Activated B cell treated with CpG ODN at 0.5 μM for 24 hours (primary cell): ENCODE data around the gene TCF7L2. TPM values are rescaled to one million over a fixed set of nuclear protein-coding genes. Genes with fewer than 3 reads are reported as not detected.

Source experiments
- ATAC-seq: fragments of 200-7000 bp; cut with Tn5 transposase; one replicate; pipeline ENCODE4 v1.10.0; 2021; ENCODE audit warnings: low read depth, mild to moderate bottlenecking, moderate library complexity
- CTCF ChIA-PET: fragments of 350-600 bp; sonication (Branson Sonifier 250); formaldehyde crosslinking; loops from one replicate; lab custom pipeline; 2021; ENCODE audit warnings: antibody characterized with exemption; lab: Charles Lee
- POLR2A ChIA-PET: fragments of 350-600 bp; sonication (Branson Sonifier 250); formaldehyde crosslinking; loops from one replicate; lab custom pipeline; 2021; ENCODE audit warnings: antibody characterized with exemption; lab: Charles Lee
- DNase-seq: peaks from one replicate; pipeline ENCODE4 v3.0.0; 2022
- H3K27ac Mint-ChIP-seq: one replicate; pipeline ENCODE4 v1.8.0; 2020; ENCODE audit warnings: mixed read lengths
- H3K27me3 Mint-ChIP-seq: one replicate; pipeline ENCODE4 v1.8.0; 2021; ENCODE audit warnings: mixed read lengths
- H3K36me3 Mint-ChIP-seq: one replicate; pipeline ENCODE4 v1.8.0; 2021; ENCODE audit warnings: low read depth, mixed read lengths
- H3K4me1 Mint-ChIP-seq: one replicate; pipeline ENCODE4 v1.8.0; 2021; ENCODE audit warnings: mixed read lengths
- H3K4me3 Mint-ChIP-seq: one replicate; pipeline ENCODE4 v1.8.0; 2020; ENCODE audit warnings: mild to moderate bottlenecking, mixed read lengths
- H3K9me3 Mint-ChIP-seq: one replicate; pipeline ENCODE4 v1.8.0; 2020; ENCODE audit warnings: mixed read lengths
- CTCF ChIP-seq: fragments of 200-600 bp; IDR thresholded peaks from one replicate; pipeline ENCODE4 v1.8.0; 2022; ENCODE audit warnings: antibody characterized with exemption, mild to moderate bottlenecking
- intact Hi-C: fragments of 100-400 bp; cut with micrococcal nuclease; formaldehyde crosslinking; loops from one replicate; pipeline ENCODE4 v1.15.1; 2024
- total RNA-seq: library from RNA; stranded (reverse); gene quantifications from 2 replicates; pipeline ENCODE4 v1.2.3, GENCODE V29; 2022

The TCF7L2 gene
- total RNA-seq, 1 donor from 2014 or later: 2.2 TPM

GRCh38 chr10:113000876-113001598, 51.0 kb downstream of the TCF7L2 start:
- intact Hi-C loops: no loop called here
- TF ChIP-seq CTCF: no peak
- ATAC-seq (no peak), DNase-seq (no peak)
- Mint-ChIP-seq H3K4me3 (no peak overlapping the region), H3K27me3 (peaks cover 19% of the 10 kb centered on the region), H3K9me3 (no peaks in the 10 kb centered on the region), H3K27ac (no peak overlapping the region), H3K36me3 (no peaks in the 10 kb centered on the region), H3K4me1 (peaks cover 4% of the 10 kb centered on the region)
- POLR2A ChIA-PET: no interaction called here
- CTCF ChIA-PET: no interaction called here

DNA sequence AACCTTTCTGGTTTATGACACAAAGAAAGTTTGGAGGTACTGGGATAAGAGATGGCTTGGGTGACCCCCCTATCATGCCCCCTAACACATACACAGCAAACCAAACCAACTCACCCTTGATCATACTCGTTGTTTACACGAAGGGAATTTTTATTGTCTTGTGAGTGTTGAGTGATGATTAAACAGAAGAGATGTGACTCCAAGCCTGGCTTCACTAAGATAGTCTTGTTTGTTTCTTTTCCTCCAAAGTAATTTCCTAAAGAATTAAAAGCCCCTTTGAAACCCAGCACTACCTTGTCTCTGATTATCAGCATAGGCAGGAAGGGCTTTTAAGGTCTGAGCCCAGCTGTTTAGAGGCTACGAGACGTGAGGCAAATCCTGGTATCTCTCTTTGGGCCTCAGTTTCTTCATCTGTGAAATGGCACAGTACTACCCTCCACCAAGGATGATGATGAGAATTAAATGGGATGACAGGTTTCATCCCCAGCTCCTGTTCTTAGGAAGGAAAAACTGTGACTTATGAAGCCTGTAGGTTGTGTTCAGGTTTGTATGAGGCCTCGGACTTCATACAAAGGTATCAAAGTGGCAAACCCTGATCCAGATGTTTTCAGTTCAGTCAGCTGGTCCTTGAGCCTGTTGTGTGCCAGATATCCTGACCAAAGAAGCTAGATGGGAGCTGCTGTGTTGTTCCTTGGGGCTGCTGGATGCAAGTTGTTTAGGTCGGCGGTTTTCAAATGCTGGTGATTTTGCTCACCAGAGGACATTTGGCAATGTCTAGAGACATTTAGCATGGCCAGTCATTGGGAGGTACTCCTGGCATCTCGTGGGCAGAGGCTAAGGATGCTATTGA, 51.8 kb downstream of the TCF7L2 start:
- H3K4me3 Mint-ChIP-seq: no peak overlapping the region
- no peaks in the 10 kb centered on the region for H3K36me3 Mint-ChIP-seq
- intact Hi-C loops: no loop called here
- no peaks in the 10 kb centered on the region for H3K4me1 Mint-ChIP-seq
- ChIA-PET CTCF (no interaction called here), POLR2A (no interaction called here)
- no peaks in the 10 kb centered on the region for H3K9me3 Mint-ChIP-seq
- H3K27me3 Mint-ChIP-seq: peaks cover 14% of the 10 kb centered on the region
- H3K27ac Mint-ChIP-seq: no peak overlapping the region
- TF ChIP-seq CTCF: no peak
- ATAC-seq (no peak), DNase-seq (no peak)

DNA sequence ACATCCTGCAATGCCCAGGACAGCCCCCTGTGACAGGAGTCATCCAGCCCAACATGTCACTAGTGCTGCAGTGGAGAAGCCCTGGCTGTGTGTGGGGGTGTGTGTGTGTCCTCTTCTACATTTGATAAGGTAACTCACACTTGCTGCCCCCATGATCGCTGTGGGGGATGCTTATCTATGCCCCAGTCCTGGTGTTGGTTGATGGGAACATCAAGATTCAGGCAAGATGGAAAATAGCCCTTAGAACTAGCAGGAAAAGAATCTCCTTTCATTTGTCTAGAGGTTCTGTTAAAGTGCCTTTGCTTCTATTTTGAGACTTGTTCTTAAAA, 52.4 kb downstream of the TCF7L2 start:
- intact Hi-C loops: no loop called here
- CTCF ChIA-PET: no interaction called here
- DNase-seq: no peak
- TF ChIP-seq CTCF: no peak
- Mint-ChIP-seq H3K36me3 (no peaks in the 10 kb centered on the region), H3K4me3 (no peak overlapping the region), H3K9me3 (no peaks in the 10 kb centered on the region), H3K27me3 (peaks cover 15% of the 10 kb centered on the region), H3K4me1 (no peaks in the 10 kb centered on the region), H3K27ac (no peak overlapping the region)
- no peak for ATAC-seq
- POLR2A ChIA-PET: no interaction called here

DNA sequence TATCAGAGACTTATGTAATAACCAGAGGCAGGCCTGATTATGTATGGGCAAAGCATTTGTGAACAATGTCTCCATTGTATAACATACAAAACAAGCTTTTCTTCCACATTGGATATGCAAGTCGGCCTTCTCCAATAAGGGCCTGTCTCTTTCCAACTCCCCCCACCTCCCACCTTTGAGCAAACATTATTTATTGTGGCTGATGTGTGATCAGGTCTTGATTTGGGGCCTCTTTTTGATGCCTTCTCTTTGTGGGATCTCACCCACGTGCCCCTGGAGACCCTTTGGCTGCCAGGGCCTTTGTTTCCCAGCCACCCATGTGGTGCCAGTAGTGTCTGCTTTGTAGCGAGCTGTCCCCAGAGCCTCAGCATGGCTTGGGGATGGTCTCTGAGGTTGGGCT, 53.0 kb downstream of the TCF7L2 start:
- Mint-ChIP-seq H3K36me3 (no peaks in the 10 kb centered on the region), H3K9me3 (no peaks in the 10 kb centered on the region), H3K27me3 (peaks cover 19% of the 10 kb centered on the region), H3K27ac (no peak overlapping the region), H3K4me3 (no peak overlapping the region), H3K4me1 (no peaks in the 10 kb centered on the region)
- ChIA-PET POLR2A (no interaction called here), CTCF (no interaction called here)
- DNase-seq (no peak), ATAC-seq (no peak)
- no peak for TF ChIP-seq CTCF
- intact Hi-C loops: no loop called here

GRCh38 chr10:113004069-113004618, 54.1 kb downstream of the TCF7L2 start:
- TF ChIP-seq CTCF: no peak
- ChIA-PET POLR2A (no interaction called here), CTCF (no interaction called here)
- H3K27ac Mint-ChIP-seq: no peak overlapping the region
- H3K4me1 Mint-ChIP-seq: no peaks in the 10 kb centered on the region
- intact Hi-C loops: no loop called here
- no peaks in the 10 kb centered on the region for H3K36me3 Mint-ChIP-seq
- H3K9me3 Mint-ChIP-seq: no peaks in the 10 kb centered on the region
- H3K27me3 Mint-ChIP-seq: peaks cover 23% of the 10 kb centered on the region
- DNase-seq (no peak), ATAC-seq (no peak)
- no peak overlapping the region for H3K4me3 Mint-ChIP-seq
